Choroid plexus epithelial cell (primary cell): ENCODE data around the gene SPATS2L.

Experiments used
- DNase-seq: peaks from one replicate; pipeline ENCODE4 v3.0.0-alpha.2; 2010; ENCODE audit warnings: low read depth
- H3K4me3 ChIP-seq: 2 replicates; pipeline ENCODE4 v1.5.1; 2011; ENCODE audit warnings: low read depth, mild to moderate bottlenecking, control low read depth, low read length, moderate library complexity
- CTCF ChIP-seq: conservative IDR thresholded peaks from 2 replicates; pipeline ENCODE4 v1.5.1; 2011; ENCODE audit warnings: low read depth, mild to moderate bottlenecking, control low read depth, inconsistent platforms, low read length, moderate library complexity

Gene SPATS2L

GRCh38 chr2:200393191-200393590, 86.7 kb downstream of the SPATS2L start:
- no peak for DNase-seq
- no peak overlapping the region for H3K4me3 ChIP-seq
- no peak for TF ChIP-seq CTCF

GRCh38 chr2:200394045-200394444, 87.6 kb downstream of the SPATS2L start:
- DNase-seq: no peak
- TF ChIP-seq CTCF: no peak
- H3K4me3 ChIP-seq: no peak overlapping the region

- peak; percentile 63 for DNase-seq
- H3K4me3 ChIP-seq: no peak overlapping the region
- no peak for TF ChIP-seq CTCF
These were observed 90.3 kb downstream of the SPATS2L start for GRCh38 chr2:200396781-200397242.

GRCh38 chr2:200397785-200398184, 91.3 kb downstream of the SPATS2L start:
- H3K4me3 ChIP-seq: no peak overlapping the region
- DNase-seq: no peak
- TF ChIP-seq CTCF: peak; percentile 25

GRCh38 chr2:200399046-200399445, 92.6 kb downstream of the SPATS2L start:
- no peak for TF ChIP-seq CTCF
- peak; percentile 61 for DNase-seq

GRCh38 chr2:200399636-200400035, 93.1 kb downstream of the SPATS2L start:
- H3K4me3 ChIP-seq: no peak overlapping the region
- no peak for TF ChIP-seq CTCF
- DNase-seq: no peak

More at GRCh38 chr2:200399046-200399445, 92.6 kb downstream of the SPATS2L start:
- no peak overlapping the region for H3K4me3 ChIP-seq

GRCh38 chr2:200403814-200404213, 97.3 kb downstream of the SPATS2L start:
- no peak for DNase-seq
- TF ChIP-seq CTCF: no peak

More at GRCh38 chr2:200403814-200404213, 97.3 kb downstream of the SPATS2L start:
- no peak overlapping the region for H3K4me3 ChIP-seq
